SHP77 (cell line): ENCODE results near the gene KLHL13.
"Not testable (repeated sequence)": the region's sequence is repeated elsewhere in the genome, so short reads cannot be mapped to it uniquely, and the experiment has no call there.

ENCODE experiments used
- DNase-seq, 2 experiments: peaks; one replicate each; lab custom pipeline; 2025; lab: John Stamatoyannopoulos, UW

Gene KLHL13

GRCh38 chrX:118074196-118074595 is 42.4 kb downstream of the KLHL13 start:
- DNase-seq: no peak

GRCh38 chrX:118066867-118067515 is 49.6 kb downstream of the KLHL13 start:
- no peak for DNase-seq

GRCh38 chrX:118062817-118063615 is 53.6 kb downstream of the KLHL13 start:
- DNase-seq: no peak

GRCh38 chrX:118062048-118062789 is 54.4 kb downstream of the KLHL13 start:
- no peak for DNase-seq

GRCh38 chrX:118058924-118059323 is 57.7 kb downstream of the KLHL13 start:
- DNase-seq: no peak

GRCh38 chrX:118056870-118057269 is 59.7 kb downstream of the KLHL13 start:
- no peak for DNase-seq

- DNase-seq: no peak
Measured at GRCh38 chrX:118049713-118050112, 66.9 kb downstream of the KLHL13 start.

- no peak for DNase-seq
Measured at GRCh38 chrX:118047446-118048186, 69.0 kb downstream of the KLHL13 start.

- no peak for DNase-seq
Measured at GRCh38 chrX:118039591-118039990, 77.0 kb downstream of the KLHL13 start.

GRCh38 chrX:118038614-118039365 is 77.8 kb downstream of the KLHL13 start:
- DNase-seq: no peak

- no peak for DNase-seq
Measured at GRCh38 chrX:118026631-118027030, 90.0 kb downstream of the KLHL13 start.

GRCh38 chrX:118025226-118025625 is 91.4 kb downstream of the KLHL13 start:
- DNase-seq: no peak

- no peak for DNase-seq
Measured at GRCh38 chrX:118024482-118024881, 92.1 kb downstream of the KLHL13 start.

- no peak for DNase-seq
Measured at GRCh38 chrX:118022753-118023152, 93.9 kb downstream of the KLHL13 start.

GRCh38 chrX:118016422-118016821 is 100.2 kb downstream of the KLHL13 start:
- DNase-seq: no peak

- not testable (repeated sequence) for DNase-seq
Measured at GRCh38 chrX:118002417-118002816, 114.2 kb downstream of the KLHL13 start.

- no peak for DNase-seq
Measured at GRCh38 chrX:118000518-118000917, 116.1 kb downstream of the KLHL13 start.

GRCh38 chrX:117998171-117998570 is 118.4 kb downstream of the KLHL13 start:
- DNase-seq: no peak

- DNase-seq: no peak
Measured at GRCh38 chrX:117996918-117997480, 119.6 kb downstream of the KLHL13 start.

- no peak for DNase-seq
Measured at GRCh38 chrX:117996408-117996807, 120.2 kb downstream of the KLHL13 start.

GRCh38 chrX:117995378-117995777 is 121.2 kb downstream of the KLHL13 start:
- DNase-seq: no peak
